Measurements from ENCODE around the gene TBRG4.

The TBRG4 gene

DNA sequence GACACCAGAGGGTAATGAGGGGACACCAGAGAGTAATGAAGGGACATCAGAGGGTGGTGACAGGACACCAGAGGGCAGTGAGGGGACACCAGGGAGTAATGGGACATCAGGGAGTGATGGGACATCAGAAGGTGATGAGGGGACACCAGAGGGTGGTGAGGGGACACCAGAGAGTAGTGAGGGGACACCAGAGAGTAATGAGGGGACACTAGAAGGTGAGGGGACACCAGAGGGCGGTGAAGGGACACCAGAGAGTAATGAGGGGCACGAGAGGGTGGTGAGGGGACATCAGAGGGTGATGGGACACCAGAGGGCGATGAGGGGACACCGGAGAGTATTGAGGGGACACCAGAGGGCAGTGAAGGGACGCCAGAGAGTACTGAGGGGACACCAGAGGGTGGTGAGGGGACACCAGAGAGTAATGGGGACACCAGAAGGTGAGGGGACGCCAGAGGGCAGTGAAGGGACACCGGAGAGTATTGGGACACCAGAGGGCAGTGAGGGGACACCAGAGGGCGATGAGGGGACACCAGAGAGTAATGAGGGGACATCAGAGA lies 33.3 kb downstream of the TBRG4 start:
- Histone ChIP-seq H3K4me1 (peaks cover 0 to 3% (median 0%) of the 10 kb centered on the region in 4 donors), H3K36me3 (peaks cover 27 to 72% (median 50%) of the 10 kb centered on the region in 3 donors), H3K27ac (no peak overlapping the region), H3K4me3 (no peak overlapping the region), H3K27me3 (no peaks in the 10 kb centered on the region), H3K9me3 (no peaks in the 10 kb centered on the region)
- intact Hi-C loops (cut with DNase I; ENCODE audit: low total_unique reads) = no loop called here
- DNase-seq = peak in 1 of 2 donors; percentile 39
- TF ChIP-seq, protein P1, sequence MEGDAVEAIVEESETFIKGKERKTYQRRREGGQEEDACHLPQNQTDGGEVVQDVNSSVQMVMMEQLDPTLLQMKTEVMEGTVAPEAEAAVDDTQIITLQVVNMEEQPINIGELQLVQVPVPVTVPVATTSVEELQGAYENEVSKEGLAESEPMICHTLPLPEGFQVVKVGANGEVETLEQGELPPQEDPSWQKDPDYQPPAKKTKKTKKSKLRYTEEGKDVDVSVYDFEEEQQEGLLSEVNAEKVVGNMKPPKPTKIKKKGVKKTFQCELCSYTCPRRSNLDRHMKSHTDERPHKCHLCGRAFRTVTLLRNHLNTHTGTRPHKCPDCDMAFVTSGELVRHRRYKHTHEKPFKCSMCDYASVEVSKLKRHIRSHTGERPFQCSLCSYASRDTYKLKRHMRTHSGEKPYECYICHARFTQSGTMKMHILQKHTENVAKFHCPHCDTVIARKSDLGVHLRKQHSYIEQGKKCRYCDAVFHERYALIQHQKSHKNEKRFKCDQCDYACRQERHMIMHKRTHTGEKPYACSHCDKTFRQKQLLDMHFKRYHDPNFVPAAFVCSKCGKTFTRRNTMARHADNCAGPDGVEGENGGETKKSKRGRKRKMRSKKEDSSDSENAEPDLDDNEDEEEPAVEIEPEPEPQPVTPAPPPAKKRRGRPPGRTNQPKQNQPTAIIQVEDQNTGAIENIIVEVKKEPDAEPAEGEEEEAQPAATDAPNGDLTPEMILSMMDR (IDR thresholded peaks at IDR 0.05) = no peak

DNA sequence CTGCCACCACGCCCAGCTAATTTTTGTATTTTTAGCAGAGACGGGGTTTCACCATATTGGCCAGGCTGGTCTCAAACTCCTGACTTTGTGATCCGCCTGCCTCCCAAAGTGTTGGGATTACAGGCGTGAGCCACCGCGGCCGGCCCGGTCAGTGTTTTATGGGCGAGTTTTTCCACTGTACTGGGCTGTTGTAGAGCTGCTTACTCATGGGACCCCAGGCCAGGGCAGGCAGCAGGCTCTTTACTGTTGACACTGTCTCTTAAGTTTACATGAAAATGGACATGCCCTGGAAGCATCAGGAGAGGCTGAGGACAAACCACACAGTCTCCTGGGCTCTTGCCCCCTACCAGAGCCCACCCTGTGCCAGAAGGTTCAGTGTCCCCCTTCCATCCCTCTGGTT lies 33.9 kb downstream of the TBRG4 start:
- no peaks in the 10 kb centered on the region for H3K27me3 ChIP-seq
- H3K36me3 ChIP-seq = peaks cover 34 to 73% (median 56%) of the 10 kb centered on the region in 3 donors
- no peaks in the 10 kb centered on the region for H3K9me3 ChIP-seq
- intact Hi-C loops (cut with DNase I; ENCODE audit: low total_unique reads) = no loop called here
- DNase-seq = peak in 1 of 2 donors; percentile 32
- H3K4me3 ChIP-seq = no peak overlapping the region
- H3K27ac ChIP-seq = no peak overlapping the region
- TF ChIP-seq, protein P1 (IDR thresholded peaks at IDR 0.05) = no peak
- H3K4me1 ChIP-seq = peaks cover 0 to 3% (median 0%) of the 10 kb centered on the region in 4 donors

DNA sequence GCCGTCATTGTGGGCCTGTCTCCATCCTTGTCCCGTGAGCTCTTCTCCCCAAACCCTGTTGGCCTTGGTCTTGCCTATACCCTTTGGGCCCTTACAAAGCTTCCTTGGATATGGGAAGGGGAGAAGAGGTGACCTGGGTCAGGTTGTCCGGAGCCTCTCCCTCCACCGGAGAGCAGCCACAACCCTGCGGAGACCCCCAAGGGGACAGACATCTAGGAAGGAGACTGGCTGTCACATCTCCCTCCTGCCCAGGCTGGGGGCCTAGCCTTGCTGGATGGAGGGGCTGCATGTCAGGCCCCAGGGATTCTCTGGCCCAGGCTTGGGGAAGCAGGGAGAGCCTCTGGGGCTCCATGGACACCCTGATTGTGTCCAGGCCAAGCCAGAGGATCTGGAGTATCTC lies 34.6 kb downstream of the TBRG4 start:
- DNase-seq = peak in 1 of 2 donors; percentile 57
- peaks cover 38 to 77% (median 62%) of the 10 kb centered on the region in 3 donors for H3K36me3 ChIP-seq

DNA sequence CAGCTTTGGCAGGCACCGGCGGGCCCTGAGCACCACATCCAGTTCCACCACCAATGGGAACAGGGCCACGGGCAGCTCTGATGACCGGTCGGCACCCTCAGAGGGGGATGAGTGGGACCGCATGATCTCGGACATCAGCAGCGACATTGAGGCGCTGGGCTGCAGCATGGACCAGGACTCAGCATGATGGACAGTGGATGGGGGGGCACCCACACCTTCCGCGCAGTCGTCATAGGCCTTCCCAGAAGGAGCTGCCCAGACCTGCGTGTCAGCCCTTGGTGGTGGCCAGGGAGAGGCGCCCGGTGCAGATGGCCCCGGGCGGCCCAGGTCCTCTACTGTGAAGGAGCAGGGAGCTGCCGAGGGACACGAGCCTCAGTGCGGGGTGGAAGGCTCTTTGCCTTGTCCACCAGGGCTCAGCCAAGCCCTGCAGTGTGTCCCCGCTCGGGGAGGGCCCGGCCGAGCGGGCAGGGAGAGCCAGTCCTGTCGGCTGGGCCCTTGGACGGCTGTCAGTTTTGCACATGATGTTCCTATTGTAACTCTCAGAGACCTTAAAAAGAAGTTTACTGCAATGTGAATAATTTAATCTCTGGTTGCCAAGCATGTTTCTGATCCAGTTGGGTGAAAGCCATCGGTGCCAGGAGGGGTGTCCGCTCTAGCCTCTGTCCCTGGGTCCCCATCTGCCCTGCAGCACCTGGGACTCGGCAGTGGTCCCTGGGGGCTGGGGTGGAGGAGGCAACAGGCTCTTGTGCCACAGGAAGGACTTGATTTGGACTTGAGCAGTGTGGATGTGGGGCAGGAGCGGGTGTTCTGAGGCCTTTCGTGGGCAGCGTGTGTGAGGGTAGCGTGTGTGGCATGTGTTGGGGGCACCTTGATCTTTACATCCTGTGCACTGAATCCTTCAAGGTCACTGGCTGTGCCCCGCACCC lies 35.4 kb downstream of the TBRG4 start:
- peak in 1 of 2 donors; percentile 60 for DNase-seq
- Histone ChIP-seq H3K4me3 (no peak overlapping the region), H3K27ac (no peak overlapping the region), H3K36me3 (peaks cover 46 to 81% (median 69%) of the 10 kb centered on the region in 3 donors), H3K9me3 (no peaks in the 10 kb centered on the region), H3K27me3 (no peaks in the 10 kb centered on the region), H3K4me1 (peaks cover 0 to 3% (median 0%) of the 10 kb centered on the region in 4 donors)
- intact Hi-C loops (cut with DNase I; ENCODE audit: low total_unique reads) = no loop called here
- TF ChIP-seq, protein P1 (IDR thresholded peaks at IDR 0.05) = no peak

More for the DNA sequence above, 34.6 kb downstream of the TBRG4 start:
- no peaks in the 10 kb centered on the region for H3K9me3 ChIP-seq
- H3K27me3 ChIP-seq = no peaks in the 10 kb centered on the region
- H3K4me1 ChIP-seq = peaks cover 0 to 3% (median 0%) of the 10 kb centered on the region in 4 donors
- TF ChIP-seq, protein P1 (IDR thresholded peaks at IDR 0.05) = no peak
- intact Hi-C loops (cut with DNase I; ENCODE audit: low total_unique reads) = no loop called here
- no peak overlapping the region for H3K27ac ChIP-seq
- H3K4me3 ChIP-seq = no peak overlapping the region

DNA sequence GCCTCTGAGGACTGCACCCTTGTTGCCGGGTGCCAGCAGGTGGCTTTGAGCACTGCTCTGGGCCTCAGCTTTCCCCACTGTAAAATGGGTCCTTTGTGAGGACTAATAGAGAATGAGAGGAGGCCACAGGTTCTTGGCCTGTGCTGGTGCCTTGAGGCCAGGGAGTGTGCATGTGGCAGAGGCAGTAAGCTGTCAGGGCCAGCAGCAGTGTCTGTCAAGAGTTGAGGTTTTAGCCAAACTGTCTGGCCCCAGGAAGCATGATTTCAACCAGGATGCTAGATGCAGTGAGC lies 36.2 kb downstream of the TBRG4 start:
- Histone ChIP-seq H3K4me3 (no peak overlapping the region), H3K9me3 (no peaks in the 10 kb centered on the region), H3K36me3 (peaks cover 46 to 81% (median 72%) of the 10 kb centered on the region in 3 donors), H3K27ac (no peak overlapping the region), H3K27me3 (no peaks in the 10 kb centered on the region), H3K4me1 (peaks cover 0 to 3% (median 0%) of the 10 kb centered on the region in 4 donors)
- TF ChIP-seq, protein P1 (IDR thresholded peaks at IDR 0.05) = no peak
- peak in 1 of 2 donors; percentile 1 for DNase-seq
- intact Hi-C loops (cut with DNase I; ENCODE audit: low total_unique reads) = no loop called here
